HS-5 (cell line): ENCODE results near the gene ROBO1.

Experiments used
- DNase-seq: peaks from one replicate; pipeline ENCODE4 v3.0.0-alpha.2; 2012; ENCODE audit warnings: low read depth

Gene ROBO1

GRCh38 chr3:79162653-79163052 lies 605.1 kb downstream of the ROBO1 start:
- no peak for DNase-seq

- no peak for DNase-seq
Observed at GRCh38 chr3:79161941-79162340, 605.9 kb downstream of the ROBO1 start.

DNA sequence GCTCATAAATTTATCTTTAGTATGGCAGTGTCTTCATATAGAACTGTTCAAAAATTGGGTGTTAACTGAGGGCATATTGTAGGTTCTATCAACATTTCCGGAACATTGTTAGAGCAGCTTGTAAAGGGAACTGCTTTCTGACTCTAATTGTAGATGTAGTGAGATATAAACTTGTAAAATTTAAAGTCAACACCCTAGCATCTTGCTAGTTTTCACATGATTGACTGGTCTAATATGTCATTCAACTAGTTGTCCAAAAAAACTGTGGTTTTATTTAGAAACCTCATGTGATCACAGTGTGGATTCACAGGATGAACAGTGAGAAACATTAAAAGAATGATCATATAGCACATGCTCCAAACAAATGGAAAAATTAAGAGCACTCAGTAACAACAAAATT lies 607.4 kb downstream of the ROBO1 start:
- DNase-seq: no peak

DNA sequence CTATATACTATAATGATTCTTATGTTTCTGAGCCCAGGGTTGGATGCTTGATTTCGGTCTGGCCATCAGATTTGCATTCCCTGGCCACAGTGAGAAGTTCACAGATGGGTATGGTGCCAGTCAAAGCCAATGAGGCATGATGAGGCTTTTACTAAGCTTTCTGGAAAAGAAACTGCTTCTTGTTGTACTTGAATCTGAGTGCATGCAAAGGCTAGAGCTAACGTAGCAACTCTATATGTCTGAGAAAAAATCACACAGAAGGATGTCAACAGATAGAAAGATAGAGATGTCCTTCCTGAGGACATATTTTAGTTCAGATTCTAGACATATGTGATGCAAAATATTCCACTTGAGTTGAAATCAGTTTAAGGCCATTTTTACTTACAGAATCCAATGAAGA lies 608.1 kb downstream of the ROBO1 start:
- no peak for DNase-seq

- DNase-seq: no peak
Observed at GRCh38 chr3:79157191-79157590, 610.6 kb downstream of the ROBO1 start.

DNA sequence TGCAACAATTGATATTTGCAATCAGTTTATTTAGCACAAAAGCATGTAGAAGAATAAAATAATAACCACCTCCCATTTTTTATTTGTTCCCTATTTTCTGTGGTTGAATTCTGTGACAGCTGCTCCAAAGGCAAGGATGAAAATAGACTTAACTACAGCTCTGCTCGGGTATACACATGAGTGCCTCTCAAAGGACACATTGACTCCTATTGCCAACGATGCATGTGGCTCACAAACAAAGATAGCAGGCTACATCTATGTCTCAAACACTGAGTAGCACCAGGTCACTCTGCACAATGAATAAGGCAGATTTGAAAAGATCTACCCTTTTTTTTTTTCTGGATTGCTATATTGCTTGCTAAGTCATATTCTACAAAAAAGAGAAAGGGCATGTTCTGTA lies 612.9 kb downstream of the ROBO1 start:
- DNase-seq: no peak

DNA sequence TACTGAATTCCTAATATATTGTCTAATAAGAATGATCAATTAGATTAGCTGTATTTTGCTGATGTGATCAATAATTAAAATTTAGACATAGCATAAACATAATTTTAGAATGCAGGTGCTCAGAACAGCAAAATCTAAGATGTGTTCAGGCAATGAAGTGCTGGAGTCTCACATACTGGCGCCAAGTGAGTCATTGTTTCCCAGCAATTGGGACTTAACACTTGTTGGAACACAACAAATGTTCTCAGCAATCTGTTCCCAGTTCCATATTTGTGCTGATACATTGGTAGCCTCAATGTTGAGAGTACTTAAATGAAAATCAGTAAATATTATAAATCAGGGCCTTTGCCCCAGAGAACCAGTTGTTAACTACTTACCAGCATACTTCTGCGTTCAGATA lies 619.0 kb downstream of the ROBO1 start:
- DNase-seq: no peak

GRCh38 chr3:79146024-79146423 lies 621.8 kb downstream of the ROBO1 start:
- no peak for DNase-seq

DNA sequence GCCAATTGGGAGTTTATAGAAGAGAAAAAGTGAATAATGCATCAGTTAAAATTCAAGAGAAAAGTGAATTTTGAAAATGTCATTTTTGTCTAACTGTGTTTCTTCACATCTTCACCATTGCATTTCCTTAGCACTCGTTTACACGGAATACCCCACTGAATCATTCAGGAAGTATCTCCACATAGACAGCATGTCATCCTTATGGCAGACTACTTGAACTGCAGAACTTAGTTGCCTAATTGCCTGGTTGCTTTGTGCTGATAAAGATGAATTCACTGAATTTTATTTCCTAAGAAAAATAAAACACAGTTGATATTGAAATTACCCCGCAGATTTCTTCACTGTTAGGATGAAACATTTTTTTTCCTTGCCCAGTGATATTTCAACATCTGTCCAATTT lies 627.1 kb downstream of the ROBO1 start:
- DNase-seq: peak; percentile 36

DNA sequence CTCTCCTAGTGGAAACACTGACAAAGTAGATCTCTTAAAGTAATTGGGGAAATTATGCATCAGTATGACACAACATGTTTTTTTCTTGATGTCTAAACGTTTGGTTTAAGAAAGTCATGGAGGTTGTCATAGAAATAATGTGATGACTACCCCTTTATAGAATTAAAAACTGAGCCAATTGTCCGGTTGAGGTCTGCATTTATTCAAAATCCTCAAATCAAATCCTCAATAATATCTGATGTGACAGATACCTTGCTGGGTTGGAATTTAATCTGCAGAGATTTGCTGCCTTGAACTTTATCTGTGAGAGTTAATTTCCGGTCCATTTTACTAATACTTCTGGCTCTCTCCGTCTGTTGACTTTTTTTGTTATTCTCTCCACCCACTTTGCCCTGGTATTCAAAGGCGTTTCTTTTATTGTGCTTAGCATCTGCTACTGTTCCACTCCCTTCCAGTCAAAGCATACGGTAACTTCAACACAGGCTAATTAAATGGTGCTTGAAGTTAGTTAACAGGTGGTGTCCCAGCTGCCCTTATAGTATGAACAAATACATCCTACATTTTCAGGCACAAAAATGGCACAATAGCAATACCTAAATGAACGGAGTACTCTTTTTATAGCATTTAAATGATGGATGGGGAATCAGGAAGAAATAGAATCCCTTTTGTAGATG lies 628.3 kb downstream of the ROBO1 start:
- peak; percentile 22 for DNase-seq

DNA sequence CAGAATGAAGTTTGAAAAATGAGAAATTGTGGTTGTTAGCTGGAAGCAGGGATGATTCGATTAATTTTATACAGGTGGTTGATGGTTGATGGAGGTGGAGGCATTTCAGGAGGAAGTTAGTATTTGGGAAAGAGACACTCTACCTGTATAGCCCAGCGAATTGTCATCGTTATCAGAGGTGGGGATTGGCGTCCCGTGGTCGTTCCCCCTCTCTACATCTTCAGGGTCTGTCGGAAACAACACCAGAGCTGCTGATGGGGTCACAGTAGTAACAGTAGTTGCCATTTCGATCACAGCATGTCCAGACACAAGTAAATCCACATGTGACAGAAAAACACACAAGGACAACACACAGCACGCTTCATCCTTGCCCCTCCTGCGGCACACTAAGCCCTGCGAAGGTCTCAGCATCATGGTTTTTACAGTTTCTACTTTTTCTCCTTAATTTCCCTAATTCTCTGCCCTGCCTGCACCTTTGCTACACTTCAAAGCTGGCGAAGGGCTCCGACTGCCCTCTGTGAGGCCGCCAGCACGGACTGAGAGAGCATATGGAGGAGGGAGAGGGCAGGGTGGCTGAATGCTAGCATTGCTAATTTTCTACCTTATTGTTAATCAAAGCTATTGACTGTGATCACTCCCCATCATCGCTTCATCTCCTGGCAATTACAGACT lies 642.3 kb downstream of the ROBO1 start:
- no peak for DNase-seq

GRCh38 chr3:79115458-79115857 lies 652.3 kb downstream of the ROBO1 start:
- DNase-seq: no peak

- DNase-seq: no peak
Observed at GRCh38 chr3:79113876-79114275, 653.9 kb downstream of the ROBO1 start.

GRCh38 chr3:79111375-79112052 lies 656.3 kb downstream of the ROBO1 start:
- no peak for DNase-seq

DNA sequence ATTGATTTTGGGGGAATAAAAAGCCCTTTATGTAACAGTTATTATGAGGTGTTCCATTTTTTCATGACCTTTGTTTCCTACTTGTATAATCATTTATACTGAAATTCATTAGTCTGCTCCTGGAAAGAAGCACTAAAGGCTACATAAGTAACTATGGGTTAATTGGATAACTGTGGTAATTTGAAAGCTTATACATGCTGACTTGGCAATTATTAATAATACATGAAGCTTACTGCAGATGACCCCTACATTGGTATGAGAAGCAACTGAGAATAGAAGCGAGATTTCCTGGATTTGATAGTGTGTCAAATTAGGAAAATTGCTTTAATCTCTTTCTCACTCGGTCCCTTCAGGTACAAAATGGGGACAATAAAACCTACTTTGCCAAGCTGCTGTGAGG lies 658.0 kb downstream of the ROBO1 start:
- no peak for DNase-seq

DNA sequence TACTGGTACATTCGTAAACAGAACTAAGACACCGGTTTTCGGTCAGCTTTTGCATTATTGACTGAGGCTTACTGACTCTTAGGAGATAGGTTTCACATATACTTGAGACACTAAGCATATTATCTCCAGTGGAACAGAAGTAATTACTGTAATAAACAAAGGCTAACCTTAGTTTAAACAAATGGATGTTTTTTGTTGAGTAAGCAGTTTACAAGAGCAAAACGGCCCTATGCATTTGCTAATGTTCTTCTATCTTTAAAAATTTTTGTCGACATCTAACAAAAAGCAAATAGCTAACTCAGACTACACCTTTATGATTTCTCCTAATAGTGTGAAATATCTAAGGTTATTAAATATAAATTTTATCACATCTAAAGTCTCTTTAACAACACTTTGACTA lies 664.5 kb downstream of the ROBO1 start:
- no peak for DNase-seq

- no peak for DNase-seq
Observed at GRCh38 chr3:79097964-79098660, 669.7 kb downstream of the ROBO1 start.

- no peak for DNase-seq
Observed at GRCh38 chr3:79094654-79095053, 673.1 kb downstream of the ROBO1 start.

DNA sequence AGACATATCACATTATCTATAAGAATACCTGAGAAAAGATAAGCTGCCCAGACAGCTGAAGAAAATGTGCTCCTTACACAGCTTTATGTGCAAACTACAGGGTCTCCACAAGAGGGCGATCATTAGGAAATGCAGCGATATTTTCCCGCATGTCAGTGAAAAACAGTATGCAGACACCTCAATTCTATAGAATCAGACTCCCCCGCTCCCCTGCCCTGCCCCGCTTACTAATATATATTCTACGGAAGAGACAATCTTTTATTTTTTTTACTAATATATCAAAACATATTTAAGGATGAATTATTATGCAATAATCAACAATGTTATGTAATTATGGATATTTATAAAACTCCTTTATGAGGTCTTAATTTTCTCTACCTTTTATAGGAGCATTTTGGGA lies 681.3 kb downstream of the ROBO1 start:
- DNase-seq: peak; percentile 34

GRCh38 chr3:79085171-79085570 lies 682.6 kb downstream of the ROBO1 start:
- DNase-seq: no peak

GRCh38 chr3:79081335-79081734 lies 686.5 kb downstream of the ROBO1 start:
- DNase-seq: no peak

DNA sequence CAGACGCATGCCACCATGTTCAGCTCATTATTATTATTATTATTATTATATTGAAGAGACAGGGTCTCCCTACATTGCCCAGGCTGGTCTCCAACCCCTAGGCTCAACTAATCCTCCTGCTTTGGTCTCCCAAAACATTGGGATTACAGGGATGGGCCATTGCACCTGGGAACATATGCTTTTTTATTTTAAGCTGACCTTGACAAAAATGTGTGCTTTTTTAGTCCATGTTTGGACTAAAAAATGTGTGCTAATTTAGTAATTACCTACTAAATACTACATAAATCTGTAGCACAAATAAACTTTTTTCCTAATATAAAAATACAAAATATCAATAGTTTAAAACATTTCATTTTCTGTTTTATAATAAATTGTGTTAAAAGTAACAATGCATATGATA lies 693.2 kb downstream of the ROBO1 start:
- no peak for DNase-seq

DNA sequence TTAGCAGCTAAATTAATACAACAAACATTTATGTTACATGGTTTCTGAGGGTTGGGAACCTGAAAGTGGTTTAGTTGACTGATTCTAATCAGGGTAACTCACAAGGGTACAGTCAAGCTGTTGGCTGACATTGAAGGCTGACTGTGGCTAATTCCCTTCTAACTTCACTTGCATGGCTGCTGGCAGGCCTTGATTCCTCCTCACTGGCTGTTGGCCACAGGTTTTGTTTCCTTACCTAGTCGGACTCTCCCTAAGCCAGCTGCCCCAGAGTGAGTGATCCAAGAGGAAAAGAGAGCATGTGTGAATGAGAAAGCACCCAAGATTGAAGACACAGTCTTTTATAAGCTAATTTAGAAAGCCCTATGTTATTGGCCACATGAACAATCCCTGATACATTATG lies 700.1 kb downstream of the ROBO1 start:
- DNase-seq: no peak
